Activated gamma-delta T cell treated with anti-CD3 and anti-CD28 coated beads, Interleukin-2, amount 50 U/mL, for 16 hours (primary cell): ENCODE results near the gene USP13.
"Not testable (repeated sequence)": the region's sequence is repeated elsewhere in the genome, so short reads cannot be mapped to it uniquely, and the experiment has no call there.

Experiments used
- DNase-seq: peaks from one replicate; pipeline ENCODE4 v3.0.0-alpha.2; 2020; ENCODE audit warnings: low read depth

USP13 gene

DNA sequence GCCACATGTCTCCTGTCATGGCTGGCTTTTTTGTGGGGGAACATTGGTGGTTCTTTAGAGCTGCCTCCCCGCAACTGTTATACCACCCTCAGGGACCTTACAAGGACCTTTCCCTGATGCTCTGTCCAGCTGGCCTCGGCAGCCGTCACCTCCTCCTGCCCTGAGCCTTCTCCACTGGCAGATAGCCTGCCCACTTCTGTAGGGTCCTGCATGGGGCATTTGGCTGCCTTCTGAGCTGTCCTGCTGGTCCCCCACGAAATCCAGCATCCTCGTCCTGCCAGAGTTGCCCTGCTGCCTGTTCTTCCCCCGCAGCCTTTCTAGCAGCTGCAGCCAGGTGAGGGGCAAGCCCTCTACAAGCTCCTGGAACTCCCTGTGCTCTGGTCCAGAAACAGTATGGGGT is 86.2 kb downstream of the USP13 start:
- DNase-seq, result no peak

DNA sequence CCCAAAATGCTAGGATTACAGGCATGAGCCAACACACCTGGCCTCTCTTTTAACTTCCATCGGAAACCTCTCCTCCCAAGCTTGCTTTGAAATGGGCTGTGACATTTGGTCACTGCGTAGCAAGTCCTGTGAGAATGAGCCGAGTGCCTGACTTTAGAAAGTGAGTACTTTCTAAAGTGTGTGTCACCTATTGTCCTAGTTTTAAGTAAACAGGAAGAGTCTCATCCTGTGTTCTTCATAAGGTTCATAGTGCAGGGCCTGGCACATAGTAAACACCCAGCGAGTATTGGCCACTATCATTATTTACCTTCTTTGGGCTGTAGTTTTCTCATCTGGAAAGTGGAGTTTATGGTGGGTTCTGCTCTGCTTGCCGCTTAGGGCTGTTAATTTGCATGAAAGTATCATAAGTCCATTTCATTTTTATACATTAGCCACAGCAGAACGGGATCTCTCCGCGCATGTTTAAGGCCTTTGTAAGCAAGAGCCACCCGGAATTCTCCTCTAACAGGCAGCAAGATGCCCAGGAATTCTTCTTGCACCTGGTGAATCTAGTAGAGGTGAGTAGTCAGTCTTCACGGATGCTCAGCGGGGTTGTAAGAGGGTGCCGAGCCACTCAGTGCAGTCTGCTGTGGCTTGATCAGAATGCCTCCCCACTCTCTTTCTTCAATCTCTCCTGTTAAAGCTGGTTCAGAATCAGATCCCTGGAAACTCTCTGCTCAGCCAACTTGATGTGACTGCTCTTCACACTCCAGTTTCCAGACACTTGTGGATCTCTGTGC is 87.2 kb downstream of the USP13 start:
- no peak for DNase-seq

GRCh38 chr3:179743913-179744312 is 91.1 kb downstream of the USP13 start:
- DNase-seq, result no peak

- DNase-seq, result no peak
Measured at GRCh38 chr3:179744667-179745066, 91.8 kb downstream of the USP13 start.

DNA sequence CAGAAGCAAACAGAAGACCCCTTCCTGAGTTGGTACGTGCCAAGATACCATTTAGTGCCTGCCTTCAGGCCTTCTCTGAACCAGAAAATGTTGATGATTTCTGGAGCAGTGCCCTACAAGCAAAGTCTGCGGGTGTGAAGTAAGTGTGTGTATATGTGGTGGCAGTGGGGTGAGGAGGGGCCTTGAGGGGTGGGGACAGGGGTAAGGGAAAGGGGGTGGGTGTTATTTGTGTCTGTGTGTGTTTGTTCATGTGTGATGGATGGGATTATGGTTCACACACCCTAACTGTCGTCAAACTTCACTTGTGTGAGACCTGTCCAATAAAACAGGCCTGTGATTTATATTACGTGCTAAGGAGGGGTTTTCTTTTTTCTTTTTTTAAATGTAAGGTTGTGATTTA is 92.2 kb downstream of the USP13 start:
- no peak for DNase-seq

- DNase-seq, result no peak
Measured at GRCh38 chr3:179745716-179746115, 92.9 kb downstream of the USP13 start.

- DNase-seq, result no peak
Measured at GRCh38 chr3:179750720-179751328, 98.0 kb downstream of the USP13 start.

GRCh38 chr3:179760944-179761343 is 108.1 kb downstream of the USP13 start:
- DNase-seq, result no peak

GRCh38 chr3:179765396-179765795 is 112.6 kb downstream of the USP13 start:
- DNase-seq, result no peak

GRCh38 chr3:179766416-179767133 is 113.7 kb downstream of the USP13 start:
- no peak for DNase-seq

GRCh38 chr3:179768080-179768479 is 115.2 kb downstream of the USP13 start:
- DNase-seq, result no peak

DNA sequence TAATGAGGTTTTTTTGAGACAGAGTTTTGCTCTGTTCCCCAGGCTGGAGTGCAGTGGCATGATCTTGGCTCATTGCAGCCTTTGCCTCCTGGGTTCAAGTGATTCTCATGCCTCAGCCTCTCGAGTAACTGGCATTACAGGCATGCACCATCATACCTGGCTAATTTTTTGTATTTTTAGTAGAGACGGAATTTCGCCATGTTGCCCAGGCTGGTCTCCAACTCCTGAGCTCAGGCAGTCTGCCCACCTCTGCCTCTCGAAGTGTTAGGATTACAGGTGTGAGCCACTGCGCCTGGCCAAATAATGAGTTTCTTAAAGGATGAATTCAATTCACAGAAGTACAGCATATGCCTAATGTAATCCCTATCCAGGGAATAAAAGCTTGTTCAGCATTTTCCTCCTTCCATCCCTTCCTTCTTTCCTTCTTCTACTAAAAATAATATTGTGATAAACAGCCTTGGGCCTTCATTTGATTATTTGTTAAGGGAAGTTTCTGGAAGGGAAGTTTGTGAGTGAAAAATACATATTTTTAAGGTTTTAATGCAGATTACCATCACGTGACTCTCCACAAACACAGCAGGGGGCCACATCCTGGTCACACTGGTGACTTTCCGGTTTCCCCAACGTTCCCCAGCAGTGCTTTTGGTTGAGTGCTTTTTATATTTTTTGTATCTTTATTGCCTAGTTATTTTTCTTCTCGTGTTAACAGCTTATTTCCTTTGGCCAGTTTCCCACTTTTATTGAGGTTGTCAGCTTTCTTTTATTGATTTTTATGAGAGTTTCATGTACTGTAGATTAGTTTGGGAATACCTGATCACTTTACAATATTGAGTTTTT is 116.8 kb downstream of the USP13 start:
- no peak for DNase-seq

- DNase-seq, result no peak
Measured at GRCh38 chr3:179771797-179772196, 119.0 kb downstream of the USP13 start.

DNA sequence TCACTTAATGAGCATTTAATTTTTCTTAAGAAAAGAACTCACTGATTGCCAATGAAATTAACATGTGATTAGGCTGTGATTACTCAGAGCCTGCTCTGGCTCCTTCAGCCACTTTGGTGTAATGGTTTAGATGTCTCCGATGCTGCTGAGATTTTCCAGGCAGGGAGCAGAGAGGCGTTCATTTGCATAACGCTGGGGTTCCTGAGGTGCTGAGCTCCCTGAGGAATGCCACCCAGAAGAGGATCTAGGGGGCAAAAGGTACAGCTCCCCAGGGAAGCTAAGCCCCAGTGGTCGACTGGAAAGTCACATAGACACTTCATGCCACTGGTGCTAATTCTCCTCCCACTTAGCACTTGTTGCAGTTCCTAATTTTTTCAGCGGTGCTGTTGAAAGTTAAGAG is 119.5 kb downstream of the USP13 start:
- no peak for DNase-seq

GRCh38 chr3:179775416-179776122 is 122.7 kb downstream of the USP13 start:
- DNase-seq, result no peak

- DNase-seq, result not testable (repeated sequence)
Measured at GRCh38 chr3:179782841-179783240, 130.0 kb downstream of the USP13 start.

- no peak for DNase-seq
Measured at GRCh38 chr3:179788996-179789395, 136.2 kb downstream of the USP13 start.

GRCh38 chr3:179791793-179792192 is 139.0 kb downstream of the USP13 start:
- no peak for DNase-seq

- DNase-seq, result no peak
Measured at GRCh38 chr3:179794355-179794754, 141.5 kb downstream of the USP13 start.

DNA sequence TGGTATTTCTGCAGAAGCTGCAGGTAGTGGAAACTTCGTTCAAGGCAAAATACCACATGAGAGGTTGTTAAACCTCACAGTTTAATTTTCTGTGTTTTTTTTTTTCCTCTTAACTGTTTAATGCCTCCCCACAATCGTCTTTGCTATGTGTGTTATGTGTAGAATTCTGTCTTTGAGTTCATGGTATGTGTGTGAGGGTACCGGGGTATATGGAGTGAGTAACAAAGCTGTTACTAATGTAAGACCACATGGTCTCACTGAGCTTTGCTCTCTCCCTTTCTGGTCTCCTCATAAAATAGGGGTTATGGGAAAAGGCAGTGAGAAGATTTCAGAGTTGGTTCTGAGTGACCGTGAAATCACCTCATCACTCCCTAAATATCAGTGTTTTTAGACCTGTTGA is 143.6 kb downstream of the USP13 start:
- DNase-seq, result no peak

GRCh38 chr3:179797192-179797591 is 144.4 kb downstream of the USP13 start:
- no peak for DNase-seq

- DNase-seq, result no peak
Measured at GRCh38 chr3:179801263-179801662, 148.4 kb downstream of the USP13 start.
